K562 (cell line): Measurements from ENCODE around the gene EDEM2. TPM values are rescaled to one million over a fixed set of nuclear protein-coding genes. Genes with fewer than 3 reads are reported as not detected.
A peak's percentile ranks its signal among the peaks of the same experiment; 100 is the strongest.

Experiments
- CTBP1 ChIP-seq: fragments of 450-650 bp; IDR thresholded peaks from 2 replicates; pipeline ENCODE4 v1.6.1; 2016; ENCODE audit warnings: borderline replicate concordance
- HDAC1 ChIP-seq, 2 experiments: fragments of 450-650 bp; IDR thresholded peaks; 2 replicates each; pipeline ENCODE4 v1.6.1; 2016 to 2017; ENCODE audit warnings: inconsistent platforms in 1 of 2, mild to moderate bottlenecking in 1 of 2, moderate library complexity in 1 of 2
- HDAC3 ChIP-seq: fragments of 450-650 bp; IDR thresholded peaks from 2 replicates; pipeline ENCODE4 v1.6.1; 2018; ENCODE audit warnings: borderline replicate concordance, mild to moderate bottlenecking, moderate library complexity; ENCODE audit not compliant: partially characterized antibody
- HMGN3 ChIP-seq: IDR thresholded peaks from 2 replicates; pipeline ENCODE4 v1.6.1; 2011; ENCODE audit warnings: borderline replicate concordance, low read depth, mild to moderate bottlenecking, mixed read lengths, low read length; ENCODE audit not compliant: insufficient read length; ENCODE audit errors: extremely low read depth
- IFI16 ChIP-seq: fragments of 250-450 bp; sonication (Bioruptor Pico); IDR thresholded peaks from 2 replicates; pipeline ENCODE4 v2.1.2; 2022; ENCODE audit warnings: mild to moderate bottlenecking, inconsistent platforms
- POLR2H ChIP-seq: IDR thresholded peaks from 2 replicates; pipeline ENCODE4 v1.6.1; 2016; ENCODE audit warnings: missing genetic modification characterization, low read depth, mild to moderate bottlenecking, control low read depth, missing compliant biosample characterization, moderate library complexity
- SMARCA4 ChIP-seq: fragments of 450-650 bp; IDR thresholded peaks from 2 replicates; pipeline ENCODE4 v1.6.1; 2016
- ZKSCAN1 ChIP-seq: fragments of 150-350 bp; IDR thresholded peaks from 2 replicates; pipeline ENCODE4 v1.6.1; 2016; ENCODE audit warnings: low read depth, low read length
- ZNF175 ChIP-seq: fragments of 200-800 bp; sonication (Bioruptor generic); IDR thresholded peaks from 2 replicates; pipeline ENCODE4 v1.6.1; 2016; ENCODE audit warnings: low read depth, mild to moderate bottlenecking, missing genetic modification characterization, missing compliant biosample characterization
- polyA plus RNA-seq, 8 experiments: library from polyadenylated mRNA; depleted of rRNA in 4 of 8; stranded (reverse) in 5 of 8; unstranded in 3 of 8; fragments of >200 nt; fragmentation: Nextera tagmentation in 2 of 8; fragmentation: Illumina TruSeq in 1 of 8; extraction: Ambion mirVana in 2 of 8; extraction: Trizol in 1 of 8; gene quantifications; 2 replicates each; pipeline versions ENCODE4 v1.2.1 to v1.2.3, GENCODE V29; 2011 to 2014; ENCODE audit warnings: inconsistent platforms in 1 of 8, missing spikeins in 1 of 8
- total RNA-seq, 7 experiments: library from RNA; depleted of rRNA in 6 of 7; stranded (reverse); fragments of >200 nt in 6 of 7; fragmentation: Illumina TruSeq in 2 of 7; extraction: Trizol in 2 of 7; gene quantifications; 2 replicates each; pipeline versions ENCODE4 v1.2.1 to v1.2.3, GENCODE V29; 2011 to 2021; ENCODE audit warnings: low replicate concordance in 1 of 7
- TF ChIP-seq, protein P1 (sequence below): sonication (generic); formaldehyde crosslinking; IDR thresholded peaks from 2 replicates; pipeline ENCODE4 v1.8.0; 2022; ENCODE audit warnings: mild to moderate bottlenecking, missing genetic modification reagents, borderline replicate concordance
- TF ChIP-seq, protein P2 (sequence below), 2 experiments: fragments of 450-650 bp in 1 of 2; IDR thresholded peaks; 2 replicates each; pipeline ENCODE4 v1.6.1; 2011 to 2017; ENCODE audit warnings: low read depth in 2 of 2, antibody characterized with exemption in 1 of 2, borderline replicate concordance in 1 of 2, low read length in 1 of 2, mild to moderate bottlenecking in 1 of 2, mixed read lengths in 1 of 2; ENCODE audit not compliant: control insufficient read depth in 1 of 2
- TF ChIP-seq, protein P3 (sequence below): fragments of 250-450 bp; sonication (Bioruptor Pico); IDR thresholded peaks from 2 replicates; pipeline ENCODE4 v1.5.1; 2021; ENCODE audit warnings: mild to moderate bottlenecking
- TF ChIP-seq, protein P4 (sequence below): fragments of 250-450 bp; sonication (Bioruptor Pico); IDR thresholded peaks from 2 replicates; pipeline ENCODE4 v1.9.0; 2021; ENCODE audit warnings: mild to moderate bottlenecking
- TF ChIP-seq, protein P5 (sequence below): fragments of 250-450 bp; sonication (Bioruptor Pico); IDR thresholded peaks from 2 replicates; pipeline ENCODE4 v1.5.0; 2022; ENCODE audit warnings: mild to moderate bottlenecking
- TF ChIP-seq, protein P6 (sequence below): fragments of 250-450 bp; sonication (Bioruptor Pico); IDR thresholded peaks from 2 replicates; pipeline ENCODE4 v1.8.0; 2022; ENCODE audit warnings: inconsistent platforms, mild to moderate bottlenecking, moderate library complexity, borderline replicate concordance

EDEM2 gene
- total and polyA plus RNA-seq, 9 of the 15 experiments (the other 6 are each of a cell fraction or from before 2014, with no cell fraction given) = 6.9 to 11.0 (median 9.7) TPM

DNA sequence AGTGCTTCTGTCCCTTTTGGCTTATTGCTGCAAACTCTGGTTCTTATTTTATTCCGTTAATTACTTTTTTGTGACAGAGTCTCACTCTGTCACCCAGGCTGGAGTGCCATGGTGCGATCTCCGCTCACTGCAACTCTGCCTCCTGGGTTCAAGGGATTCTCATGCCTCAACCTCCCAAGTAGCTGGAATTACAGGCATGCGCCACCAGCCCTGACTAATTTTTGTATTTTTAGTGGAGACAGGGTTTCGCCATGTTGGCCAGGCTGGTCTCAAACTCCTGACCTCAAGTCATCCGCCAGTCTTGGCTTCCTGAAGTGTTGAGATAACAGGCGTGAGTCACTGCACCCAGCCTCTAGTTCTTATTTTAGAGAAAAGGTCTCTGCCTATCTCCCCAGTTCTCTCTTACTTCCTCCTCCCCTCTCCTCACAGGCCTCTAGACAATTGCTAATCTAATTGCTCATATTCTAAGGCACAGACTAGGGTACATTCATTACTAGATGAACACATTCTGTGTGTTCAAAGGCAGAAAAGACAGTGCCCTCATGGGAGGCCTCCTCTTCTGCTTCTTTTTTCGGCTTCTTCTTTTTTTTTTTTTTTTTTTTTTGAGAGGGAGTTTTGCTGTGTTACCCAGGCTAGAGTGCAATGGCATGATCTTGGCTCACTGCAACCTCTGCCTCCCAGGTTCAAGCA, 27.0 kb downstream of the EDEM2 start (continued):
- TF ChIP-seq, protein P1, sequence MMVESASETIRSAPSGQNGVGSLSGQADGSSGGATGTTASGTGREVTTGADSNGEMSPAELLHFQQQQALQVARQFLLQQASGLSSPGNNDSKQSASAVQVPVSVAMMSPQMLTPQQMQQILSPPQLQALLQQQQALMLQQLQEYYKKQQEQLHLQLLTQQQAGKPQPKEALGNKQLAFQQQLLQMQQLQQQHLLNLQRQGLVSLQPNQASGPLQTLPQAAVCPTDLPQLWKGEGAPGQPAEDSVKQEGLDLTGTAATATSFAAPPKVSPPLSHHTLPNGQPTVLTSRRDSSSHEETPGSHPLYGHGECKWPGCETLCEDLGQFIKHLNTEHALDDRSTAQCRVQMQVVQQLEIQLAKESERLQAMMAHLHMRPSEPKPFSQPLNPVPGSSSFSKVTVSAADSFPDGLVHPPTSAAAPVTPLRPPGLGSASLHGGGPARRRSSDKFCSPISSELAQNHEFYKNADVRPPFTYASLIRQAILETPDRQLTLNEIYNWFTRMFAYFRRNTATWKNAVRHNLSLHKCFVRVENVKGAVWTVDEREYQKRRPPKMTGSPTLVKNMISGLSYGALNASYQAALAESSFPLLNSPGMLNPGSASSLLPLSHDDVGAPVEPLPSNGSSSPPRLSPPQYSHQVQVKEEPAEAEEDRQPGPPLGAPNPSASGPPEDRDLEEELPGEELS (CRISPR knock-in tag) = no peak
- TF ChIP-seq IFI16 (no peak), HMGN3 (peak; percentile 23), SMARCA4 (peak; percentile 99), HDAC1 (IDR thresholded peaks at IDR 0.05) (0 out of 4 replicates have a peak, but pooled peaks of 1 of the 2 experiments have one; percentile 28), HDAC3 (peak; percentile 72), POLR2H (peak; percentile 54; the same call in 1 of the 2 replicates), ZNF175 (CRISPR knock-in tag) (peak; percentile 73; the same call in 1 of the 2 replicates), ZKSCAN1 (0 out of 2 replicates have a peak, but pooled peaks have one; percentile 26), CTBP1 (peak; percentile 55; the same call in 1 of the 2 replicates)
- TF ChIP-seq, protein P2, sequence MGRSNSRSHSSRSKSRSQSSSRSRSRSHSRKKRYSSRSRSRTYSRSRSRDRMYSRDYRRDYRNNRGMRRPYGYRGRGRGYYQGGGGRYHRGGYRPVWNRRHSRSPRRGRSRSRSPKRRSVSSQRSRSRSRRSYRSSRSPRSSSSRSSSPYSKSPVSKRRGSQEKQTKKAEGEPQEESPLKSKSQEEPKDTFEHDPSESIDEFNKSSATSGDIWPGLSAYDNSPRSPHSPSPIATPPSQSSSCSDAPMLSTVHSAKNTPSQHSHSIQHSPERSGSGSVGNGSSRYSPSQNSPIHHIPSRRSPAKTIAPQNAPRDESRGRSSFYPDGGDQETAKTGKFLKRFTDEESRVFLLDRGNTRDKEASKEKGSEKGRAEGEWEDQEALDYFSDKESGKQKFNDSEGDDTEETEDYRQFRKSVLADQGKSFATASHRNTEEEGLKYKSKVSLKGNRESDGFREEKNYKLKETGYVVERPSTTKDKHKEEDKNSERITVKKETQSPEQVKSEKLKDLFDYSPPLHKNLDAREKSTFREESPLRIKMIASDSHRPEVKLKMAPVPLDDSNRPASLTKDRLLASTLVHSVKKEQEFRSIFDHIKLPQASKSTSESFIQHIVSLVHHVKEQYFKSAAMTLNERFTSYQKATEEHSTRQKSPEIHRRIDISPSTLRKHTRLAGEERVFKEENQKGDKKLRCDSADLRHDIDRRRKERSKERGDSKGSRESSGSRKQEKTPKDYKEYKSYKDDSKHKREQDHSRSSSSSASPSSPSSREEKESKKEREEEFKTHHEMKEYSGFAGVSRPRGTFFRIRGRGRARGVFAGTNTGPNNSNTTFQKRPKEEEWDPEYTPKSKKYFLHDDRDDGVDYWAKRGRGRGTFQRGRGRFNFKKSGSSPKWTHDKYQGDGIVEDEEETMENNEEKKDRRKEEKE (IDR thresholded peaks at IDR 0.05; ENCODE audit: borderline replicate concordance in 1 of 2, control insufficient read depth in 1 of 2, low read depth in 2 of 2, low read length in 1 of 2) = no peak
- TF ChIP-seq, protein P3, sequence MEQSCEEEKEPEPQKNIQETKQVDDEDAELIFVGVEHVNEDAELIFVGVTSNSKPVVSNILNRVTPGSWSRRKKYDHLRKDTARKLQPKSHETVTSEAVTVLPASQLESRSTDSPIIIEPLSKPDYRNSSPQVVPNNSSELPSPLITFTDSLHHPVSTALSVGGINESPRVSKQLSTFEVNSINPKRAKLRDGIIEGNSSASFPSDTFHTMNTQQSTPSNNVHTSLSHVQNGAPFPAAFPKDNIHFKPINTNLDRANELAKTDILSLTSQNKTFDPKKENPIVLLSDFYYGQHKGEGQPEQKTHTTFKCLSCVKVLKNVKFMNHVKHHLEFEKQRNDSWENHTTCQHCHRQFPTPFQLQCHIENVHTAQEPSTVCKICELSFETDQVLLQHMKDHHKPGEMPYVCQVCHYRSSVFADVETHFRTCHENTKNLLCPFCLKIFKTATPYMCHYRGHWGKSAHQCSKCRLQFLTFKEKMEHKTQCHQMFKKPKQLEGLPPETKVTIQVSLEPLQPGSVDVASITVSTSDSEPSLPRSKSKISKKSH (CRISPR knock-in tag) = no peak
- TF ChIP-seq, protein P4, sequence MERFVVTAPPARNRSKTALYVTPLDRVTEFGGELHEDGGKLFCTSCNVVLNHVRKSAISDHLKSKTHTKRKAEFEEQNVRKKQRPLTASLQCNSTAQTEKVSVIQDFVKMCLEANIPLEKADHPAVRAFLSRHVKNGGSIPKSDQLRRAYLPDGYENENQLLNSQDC (CRISPR knock-in tag) = no peak
- TF ChIP-seq, protein P5, sequence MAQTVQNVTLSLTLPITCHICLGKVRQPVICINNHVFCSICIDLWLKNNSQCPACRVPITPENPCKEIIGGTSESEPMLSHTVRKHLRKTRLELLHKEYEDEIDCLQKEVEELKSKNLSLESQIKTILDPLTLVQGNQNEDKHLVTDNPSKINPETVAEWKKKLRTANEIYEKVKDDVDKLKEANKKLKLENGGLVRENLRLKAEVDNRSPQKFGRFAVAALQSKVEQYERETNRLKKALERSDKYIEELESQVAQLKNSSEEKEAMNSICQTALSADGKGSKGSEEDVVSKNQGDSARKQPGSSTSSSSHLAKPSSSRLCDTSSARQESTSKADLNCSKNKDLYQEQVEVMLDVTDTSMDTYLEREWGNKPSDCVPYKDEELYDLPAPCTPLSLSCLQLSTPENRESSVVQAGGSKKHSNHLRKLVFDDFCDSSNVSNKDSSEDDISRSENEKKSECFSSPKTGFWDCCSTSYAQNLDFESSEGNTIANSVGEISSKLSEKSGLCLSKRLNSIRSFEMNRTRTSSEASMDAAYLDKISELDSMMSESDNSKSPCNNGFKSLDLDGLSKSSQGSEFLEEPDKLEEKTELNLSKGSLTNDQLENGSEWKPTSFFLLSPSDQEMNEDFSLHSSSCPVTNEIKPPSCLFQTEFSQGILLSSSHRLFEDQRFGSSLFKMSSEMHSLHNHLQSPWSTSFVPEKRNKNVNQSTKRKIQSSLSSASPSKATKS (CRISPR knock-in tag) = no peak
- TF ChIP-seq, protein P6, sequence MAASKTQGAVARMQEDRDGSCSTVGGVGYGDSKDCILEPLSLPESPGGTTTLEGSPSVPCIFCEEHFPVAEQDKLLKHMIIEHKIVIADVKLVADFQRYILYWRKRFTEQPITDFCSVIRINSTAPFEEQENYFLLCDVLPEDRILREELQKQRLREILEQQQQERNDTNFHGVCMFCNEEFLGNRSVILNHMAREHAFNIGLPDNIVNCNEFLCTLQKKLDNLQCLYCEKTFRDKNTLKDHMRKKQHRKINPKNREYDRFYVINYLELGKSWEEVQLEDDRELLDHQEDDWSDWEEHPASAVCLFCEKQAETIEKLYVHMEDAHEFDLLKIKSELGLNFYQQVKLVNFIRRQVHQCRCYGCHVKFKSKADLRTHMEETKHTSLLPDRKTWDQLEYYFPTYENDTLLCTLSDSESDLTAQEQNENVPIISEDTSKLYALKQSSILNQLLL (CRISPR knock-in tag) = no peak
